ENCODE results near the gene TSHR. TPM values are rescaled to one million over a fixed set of nuclear protein-coding genes. Genes with fewer than 3 reads are reported as not detected.

The TSHR gene
- total RNA-seq, 1 donor from 2014 or later = not detected

DNA sequence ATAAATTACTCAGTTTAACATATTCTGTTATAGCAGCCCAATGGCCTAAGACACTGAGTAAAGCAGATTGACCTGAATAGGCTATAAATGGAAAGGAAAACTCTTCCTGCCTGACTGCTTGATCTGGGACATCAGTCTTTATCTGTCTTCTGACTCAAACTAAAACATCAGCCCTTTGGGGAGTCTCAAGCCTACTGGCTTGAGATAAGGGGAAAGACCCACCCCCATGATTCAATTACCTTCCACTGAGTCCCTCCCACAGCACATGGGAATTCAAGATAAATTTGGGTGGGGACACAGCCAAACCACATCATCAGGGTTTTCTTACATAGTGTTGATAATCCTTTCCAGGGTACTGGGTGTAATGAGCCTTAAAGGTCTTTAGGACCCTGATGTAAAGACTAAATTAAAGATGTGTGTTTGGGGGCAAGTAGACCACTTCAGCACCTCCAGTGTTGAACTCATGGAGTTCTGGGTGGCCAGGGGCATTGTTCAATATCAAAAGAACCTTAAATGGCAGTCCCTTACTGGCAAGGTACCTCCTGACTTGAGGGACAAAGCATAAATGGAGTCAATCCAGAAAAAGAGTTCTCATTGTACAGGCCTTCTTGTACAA lies 67.8 kb downstream of the TSHR start:
- Mint-ChIP-seq H3K27me3 (ENCODE audit: insufficient read depth, low read depth) (no peaks in the 10 kb centered on the region), H3K4me1 (no peaks in the 10 kb centered on the region), H3K9me3 (no peaks in the 10 kb centered on the region), H3K4me3 (no peak overlapping the region), H3K36me3 (no peaks in the 10 kb centered on the region), H3K27ac (no peak overlapping the region)
- no peaks in the 10 kb centered on the region for H3K36me3 ChIP-seq
- H3K79me2 ChIP-seq (ENCODE audit: low read depth) = no peaks in the 10 kb centered on the region
- H3K27ac ChIP-seq = no peak overlapping the region
- no peak overlapping the region for H3K4me3 ChIP-seq
- H2AFZ ChIP-seq (replicated peaks) = no peak overlapping the region
- no peaks in the 10 kb centered on the region for H4K20me1 ChIP-seq (ENCODE audit: low read depth)
- no peak for TF ChIP-seq EZH2phosphoT487 (IDR thresholded peaks at IDR 0.05)
- TF ChIP-seq EZH2 (IDR thresholded peaks at IDR 0.05) = no peak
- TF ChIP-seq CTCF (IDR thresholded peaks at IDR 0.05) = no peak
- H3K4me2 ChIP-seq = no peak overlapping the region
- no peaks in the 10 kb centered on the region for H3F3A ChIP-seq (ENCODE audit: low read depth)
- no peaks in the 10 kb centered on the region for H3K9me3 ChIP-seq (ENCODE audit: low read depth)
- no peak for DNase-seq (ENCODE audit: low spot score)
- H3K27me3 ChIP-seq = no peaks in the 10 kb centered on the region
- no peak overlapping the region for H3K9ac ChIP-seq
- H3K4me1 ChIP-seq = no peaks in the 10 kb centered on the region

DNA sequence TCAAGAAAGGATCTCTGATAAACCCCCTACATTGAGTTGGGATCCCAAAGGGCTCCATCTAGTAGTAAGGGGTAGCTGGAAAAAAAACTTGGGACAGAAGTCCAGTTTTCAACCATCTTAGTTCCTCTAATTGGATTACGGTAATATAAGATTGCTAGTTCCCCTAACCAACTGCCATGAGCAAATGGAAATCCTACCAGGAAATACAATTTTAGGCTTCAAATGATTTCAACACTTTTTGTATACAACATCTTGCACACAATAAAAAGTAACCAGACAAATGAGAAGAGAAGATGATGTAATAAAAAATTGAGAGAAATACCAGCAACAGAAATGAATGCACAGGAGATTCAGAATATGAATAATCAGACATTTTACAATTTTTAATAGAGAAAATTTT lies 73.0 kb downstream of the TSHR start:
- no peaks in the 10 kb centered on the region for H4K20me1 ChIP-seq (ENCODE audit: low read depth)
- no peaks in the 10 kb centered on the region for H3K9me3 Mint-ChIP-seq
- H3K4me1 Mint-ChIP-seq = no peaks in the 10 kb centered on the region
- no peak for TF ChIP-seq EZH2 (IDR thresholded peaks at IDR 0.05)
- TF ChIP-seq EZH2phosphoT487 (IDR thresholded peaks at IDR 0.05) = no peak
- no peak for TF ChIP-seq CTCF (IDR thresholded peaks at IDR 0.05)
- H3K9ac ChIP-seq = no peak overlapping the region
- no peaks in the 10 kb centered on the region for H3K27me3 ChIP-seq
- H3F3A ChIP-seq (ENCODE audit: low read depth) = no peaks in the 10 kb centered on the region
- H3K4me1 ChIP-seq = no peaks in the 10 kb centered on the region
- no peaks in the 10 kb centered on the region for H3K36me3 ChIP-seq
- H3K36me3 Mint-ChIP-seq = no peaks in the 10 kb centered on the region
- H3K79me2 ChIP-seq (ENCODE audit: low read depth) = no peaks in the 10 kb centered on the region
- no peak overlapping the region for H3K27ac Mint-ChIP-seq
- DNase-seq (ENCODE audit: low spot score) = no peak
- H3K27me3 Mint-ChIP-seq (ENCODE audit: insufficient read depth, low read depth) = peaks cover 5% of the 10 kb centered on the region
- H3K9me3 ChIP-seq (ENCODE audit: low read depth) = no peaks in the 10 kb centered on the region
- no peak overlapping the region for H2AFZ ChIP-seq (replicated peaks)
- no peak overlapping the region for H3K27ac ChIP-seq
- H3K4me3 Mint-ChIP-seq = no peak overlapping the region
- no peak overlapping the region for H3K4me2 ChIP-seq
- H3K4me3 ChIP-seq = no peak overlapping the region

DNA sequence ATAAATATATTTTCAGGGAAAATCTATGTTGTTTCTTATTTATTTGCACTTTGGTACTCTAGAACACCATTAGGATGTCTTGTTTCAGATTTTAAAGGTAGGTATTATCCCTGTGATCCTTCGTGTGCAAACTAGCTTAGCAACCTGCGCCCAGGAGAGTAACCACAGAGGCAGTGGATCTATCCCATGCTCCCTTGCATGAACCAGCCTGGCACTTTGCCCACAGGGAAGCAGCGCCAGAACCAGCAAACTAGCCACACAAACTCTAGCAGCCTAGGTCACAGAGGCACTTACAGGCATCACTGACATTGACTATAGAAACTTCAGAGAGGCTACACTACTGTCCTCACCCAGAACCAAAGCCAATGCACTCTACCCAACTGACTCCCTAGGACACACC lies 76.1 kb downstream of the TSHR start:
- Mint-ChIP-seq H3K27ac (no peak overlapping the region), H3K27me3 (ENCODE audit: insufficient read depth, low read depth) (peaks cover 5% of the 10 kb centered on the region), H3K4me3 (no peak overlapping the region), H3K9me3 (peaks cover 6% of the 10 kb centered on the region), H3K36me3 (no peaks in the 10 kb centered on the region), H3K4me1 (no peaks in the 10 kb centered on the region)
- Histone ChIP-seq H2AFZ (replicated peaks) (no peak overlapping the region), H3K4me3 (no peak overlapping the region), H3K9ac (no peak overlapping the region), H3K27ac (no peak overlapping the region), H3F3A (ENCODE audit: low read depth) (no peaks in the 10 kb centered on the region), H3K4me2 (no peak overlapping the region), H4K20me1 (ENCODE audit: low read depth) (no peaks in the 10 kb centered on the region), H3K9me3 (ENCODE audit: low read depth) (no peaks in the 10 kb centered on the region), H3K36me3 (no peaks in the 10 kb centered on the region), H3K79me2 (ENCODE audit: low read depth) (no peaks in the 10 kb centered on the region), H3K4me1 (no peaks in the 10 kb centered on the region), H3K27me3 (no peaks in the 10 kb centered on the region)
- TF ChIP-seq CTCF (IDR thresholded peaks at IDR 0.05) = no peak
- TF ChIP-seq EZH2phosphoT487 (IDR thresholded peaks at IDR 0.05) = no peak
- no peak for TF ChIP-seq EZH2 (IDR thresholded peaks at IDR 0.05)
- no peak for DNase-seq (ENCODE audit: low spot score)
